ENCODE measurements around the gene PRKACA.
A peak's percentile ranks its signal among the peaks of the same experiment; 100 is the strongest.

PRKACA gene

DNA sequence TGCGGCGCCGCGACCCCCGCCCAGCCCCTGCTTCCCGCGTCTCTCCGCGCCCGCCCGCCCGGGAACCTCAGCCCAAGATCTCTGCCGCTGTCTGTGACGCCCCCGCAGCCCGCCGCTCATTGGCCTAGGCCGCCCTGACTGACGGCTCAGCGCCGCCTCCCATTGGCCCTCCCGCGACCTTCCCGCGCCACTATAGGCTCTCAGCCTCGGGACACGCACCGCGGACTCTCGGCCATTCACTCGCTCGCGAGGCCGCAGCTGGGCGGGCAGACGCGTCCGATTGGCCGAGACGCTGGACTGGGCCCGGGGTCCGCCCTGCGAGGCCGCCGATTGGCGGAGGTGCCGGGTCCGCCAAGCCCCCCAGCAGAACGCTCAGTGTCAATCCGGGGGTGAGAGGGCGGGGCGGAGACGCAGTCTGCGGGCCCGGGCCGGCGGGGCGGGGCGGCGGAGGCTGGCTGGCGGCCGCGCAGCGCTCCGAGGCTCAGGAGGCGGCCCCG lies at the start of gene PRKACA:
TSS of gene PRKACA (minus strand) at position 95 of the 497 bp plus-strand sequence. CDS start 215 bp downstream, outside the sequence.
- H3K4me1 ChIP-seq (ENCODE audit: control insufficient read depth, low read length): peaks cover 36% of the 10 kb centered on the region
- TF ChIP-seq, protein P1, sequence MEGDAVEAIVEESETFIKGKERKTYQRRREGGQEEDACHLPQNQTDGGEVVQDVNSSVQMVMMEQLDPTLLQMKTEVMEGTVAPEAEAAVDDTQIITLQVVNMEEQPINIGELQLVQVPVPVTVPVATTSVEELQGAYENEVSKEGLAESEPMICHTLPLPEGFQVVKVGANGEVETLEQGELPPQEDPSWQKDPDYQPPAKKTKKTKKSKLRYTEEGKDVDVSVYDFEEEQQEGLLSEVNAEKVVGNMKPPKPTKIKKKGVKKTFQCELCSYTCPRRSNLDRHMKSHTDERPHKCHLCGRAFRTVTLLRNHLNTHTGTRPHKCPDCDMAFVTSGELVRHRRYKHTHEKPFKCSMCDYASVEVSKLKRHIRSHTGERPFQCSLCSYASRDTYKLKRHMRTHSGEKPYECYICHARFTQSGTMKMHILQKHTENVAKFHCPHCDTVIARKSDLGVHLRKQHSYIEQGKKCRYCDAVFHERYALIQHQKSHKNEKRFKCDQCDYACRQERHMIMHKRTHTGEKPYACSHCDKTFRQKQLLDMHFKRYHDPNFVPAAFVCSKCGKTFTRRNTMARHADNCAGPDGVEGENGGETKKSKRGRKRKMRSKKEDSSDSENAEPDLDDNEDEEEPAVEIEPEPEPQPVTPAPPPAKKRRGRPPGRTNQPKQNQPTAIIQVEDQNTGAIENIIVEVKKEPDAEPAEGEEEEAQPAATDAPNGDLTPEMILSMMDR (IDR thresholded peaks at IDR 0.05; ENCODE audit: low read depth, low read length, poor library complexity, severe bottlenecking): no peak
- no peak for TF ChIP-seq EZH2phosphoT487 (IDR thresholded peaks at IDR 0.05; ENCODE audit: borderline replicate concordance, low read length)
- H3K79me2 ChIP-seq (ENCODE audit: control insufficient read depth, low read length): peaks cover 36% of the 10 kb centered on the region
- H3K4me3 ChIP-seq (ENCODE audit: low read length): peak within 1 kb of the TSS; percentile 81
- no peak within 1 kb of the TSS for H3K27ac ChIP-seq (ENCODE audit: low read depth, low read length)
- no peaks in the 10 kb centered on the region for H3K9me3 ChIP-seq (ENCODE audit: control insufficient read depth, insufficient read depth, low read length)
- H3F3A ChIP-seq (ENCODE audit: control insufficient read depth, insufficient read depth): peaks cover 21% of the 10 kb centered on the region
- H3K27me3 ChIP-seq (ENCODE audit: control insufficient read depth, low read length): no peaks in the 10 kb centered on the region
- peak within 1 kb of the TSS; percentile 85 for H3K4me2 ChIP-seq (ENCODE audit: low read length)
- H3K36me3 ChIP-seq (ENCODE audit: control insufficient read depth, low read length): peaks cover 13% of the 10 kb centered on the region
- H4K20me1 ChIP-seq (ENCODE audit: control insufficient read depth, insufficient read depth, low read depth, low read length): peaks cover 8% of the 10 kb centered on the region; the same call in 1 of the 2 replicates
- H3K9me2 ChIP-seq (replicated peaks; ENCODE audit: control insufficient read depth, low read length): no peaks in the 10 kb centered on the region

DNA sequence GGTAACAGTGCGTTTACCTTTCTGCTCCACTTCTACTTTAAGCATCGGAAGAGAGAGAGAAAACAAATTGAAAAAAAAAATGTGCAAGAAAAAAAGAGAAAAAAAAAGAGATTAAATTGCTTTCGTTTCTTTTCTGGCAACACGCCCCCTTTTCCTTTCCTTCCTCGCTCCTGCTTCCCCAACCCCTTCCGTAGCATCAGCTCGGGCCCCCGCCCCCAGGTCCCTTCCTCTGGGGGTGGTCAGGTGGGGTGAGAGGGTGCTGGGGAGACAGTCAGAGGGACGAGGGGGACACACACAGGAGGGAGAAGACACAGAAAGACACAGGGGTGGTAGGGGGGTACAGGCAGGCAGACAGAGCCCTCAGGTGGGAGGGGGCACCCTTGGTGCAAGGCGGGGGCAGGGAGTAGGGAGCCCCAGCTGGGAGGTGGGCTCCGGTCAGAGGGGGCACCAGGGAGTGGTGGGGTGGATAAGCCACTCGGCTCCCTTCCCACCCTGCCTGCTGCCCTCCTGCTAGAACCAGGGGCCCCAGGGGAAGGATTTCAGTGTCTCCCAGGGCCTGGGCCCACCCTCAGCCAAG lies 49.5 kb upstream of the PRKACA start:
- no peak for TF ChIP-seq EZH2phosphoT487 (IDR thresholded peaks at IDR 0.05; ENCODE audit: borderline replicate concordance, low read length)
- TF ChIP-seq, protein P1 (IDR thresholded peaks at IDR 0.05; ENCODE audit: low read depth, low read length, poor library complexity, severe bottlenecking): no peak
- Histone ChIP-seq H3F3A (ENCODE audit: control insufficient read depth, insufficient read depth) (no peaks in the 10 kb centered on the region), H3K79me2 (ENCODE audit: control insufficient read depth, low read length) (no peaks in the 10 kb centered on the region), H3K4me1 (ENCODE audit: control insufficient read depth, low read length) (no peaks in the 10 kb centered on the region), H3K9me2 (replicated peaks; ENCODE audit: control insufficient read depth, low read length) (no peaks in the 10 kb centered on the region), H4K20me1 (ENCODE audit: control insufficient read depth, insufficient read depth, low read depth, low read length) (no peaks in the 10 kb centered on the region), H3K9me3 (ENCODE audit: control insufficient read depth, insufficient read depth, low read length) (no peaks in the 10 kb centered on the region), H3K4me3 (ENCODE audit: low read length) (no peak overlapping the region), H3K4me2 (ENCODE audit: low read length) (no peak overlapping the region), H3K27me3 (ENCODE audit: control insufficient read depth, low read length) (peaks cover 28% of the 10 kb centered on the region), H3K27ac (ENCODE audit: low read depth, low read length) (no peak overlapping the region), H3K36me3 (ENCODE audit: control insufficient read depth, low read length) (no peaks in the 10 kb centered on the region)

DNA sequence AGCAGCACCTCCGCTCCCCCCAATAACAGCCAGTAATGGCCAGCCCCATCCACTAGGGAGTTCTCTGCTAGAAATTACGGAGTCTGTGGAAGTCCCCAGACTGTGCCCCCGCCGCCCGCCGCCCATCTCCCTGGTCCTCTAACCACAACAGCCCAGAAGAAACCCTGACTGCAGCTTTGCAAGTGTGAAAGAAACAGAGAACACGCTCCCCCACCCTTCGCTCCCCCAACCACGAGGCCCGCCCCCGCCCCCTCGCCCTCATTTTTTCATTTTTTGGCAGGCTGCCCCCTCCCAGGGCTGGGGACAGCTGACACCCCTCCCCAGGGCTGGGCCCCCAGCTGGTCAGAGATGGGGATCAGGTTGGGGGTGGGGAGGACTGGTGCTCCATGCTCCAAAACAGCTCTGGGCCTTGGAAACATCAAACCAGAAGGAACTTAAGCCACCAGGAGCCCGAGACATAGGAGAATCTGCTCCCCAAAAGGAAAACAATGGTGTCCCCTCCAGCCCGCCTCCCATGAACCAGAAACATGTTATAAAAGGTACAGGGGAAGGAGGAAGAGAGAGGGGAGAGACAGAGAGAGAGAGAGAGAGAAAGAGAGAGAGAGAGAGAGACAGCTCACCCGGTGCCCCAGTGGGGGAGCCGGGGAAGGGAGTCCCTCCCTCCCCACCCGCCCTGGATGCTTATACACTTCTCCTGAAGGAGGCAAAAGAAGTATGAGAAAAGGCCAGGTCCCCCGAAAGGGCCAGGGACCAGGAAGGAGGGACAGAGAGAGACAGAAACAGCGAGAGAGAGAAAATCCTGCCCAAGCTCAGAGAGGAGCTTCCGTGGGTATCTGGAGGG lies 48.6 kb upstream of the PRKACA start:
- no peaks in the 10 kb centered on the region for H3K9me2 ChIP-seq (replicated peaks; ENCODE audit: control insufficient read depth, low read length)

More for the DNA sequence above, 48.6 kb upstream of the PRKACA start:
- Histone ChIP-seq H3F3A (ENCODE audit: control insufficient read depth, insufficient read depth) (no peaks in the 10 kb centered on the region), H3K36me3 (ENCODE audit: control insufficient read depth, low read length) (no peaks in the 10 kb centered on the region), H3K79me2 (ENCODE audit: control insufficient read depth, low read length) (no peaks in the 10 kb centered on the region), H3K27ac (ENCODE audit: low read depth, low read length) (no peak overlapping the region), H4K20me1 (ENCODE audit: control insufficient read depth, insufficient read depth, low read depth, low read length) (no peaks in the 10 kb centered on the region), H3K4me3 (ENCODE audit: low read length) (no peak overlapping the region), H3K4me1 (ENCODE audit: control insufficient read depth, low read length) (no peaks in the 10 kb centered on the region), H3K4me2 (ENCODE audit: low read length) (no peak overlapping the region), H3K9me3 (ENCODE audit: control insufficient read depth, insufficient read depth, low read length) (no peaks in the 10 kb centered on the region), H3K27me3 (ENCODE audit: control insufficient read depth, low read length) (peaks cover 28% of the 10 kb centered on the region)
- TF ChIP-seq EZH2phosphoT487 (IDR thresholded peaks at IDR 0.05; ENCODE audit: borderline replicate concordance, low read length): no peak
- TF ChIP-seq, protein P1 (IDR thresholded peaks at IDR 0.05; ENCODE audit: low read depth, low read length, poor library complexity, severe bottlenecking): no peak
